Erythroblast (primary cell): ENCODE results near the gene MYO18B.

Source experiments
- GATA1 ChIP-seq: IDR thresholded peaks from 2 replicates; pipeline ENCODE4 v1.6.1; 2011; ENCODE audit warnings: low read depth, mild to moderate bottlenecking, control low read depth, low read length, moderate library complexity
- POLR2A ChIP-seq: IDR thresholded peaks from 2 replicates; pipeline ENCODE4 v1.6.1; 2011; ENCODE audit warnings: mild to moderate bottlenecking, low read length

DNA sequence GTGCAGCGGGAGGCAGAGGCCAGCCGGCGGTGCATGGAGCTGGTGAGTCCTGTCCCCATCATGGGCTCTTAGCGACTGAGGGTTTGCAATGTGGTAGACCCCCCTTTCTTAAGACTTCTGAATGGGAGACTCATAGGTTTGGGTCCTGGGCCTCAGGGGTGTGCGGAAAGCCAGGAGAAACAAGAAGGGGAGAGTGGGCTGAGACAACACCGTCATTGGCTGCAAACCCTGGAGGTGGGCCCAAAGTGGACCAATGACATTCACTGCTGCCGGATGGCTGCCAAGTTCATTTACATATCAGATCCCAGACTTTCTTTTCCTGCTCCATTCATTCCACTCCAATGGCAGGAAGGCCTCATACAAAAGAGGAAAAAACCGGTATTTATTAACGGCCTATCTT lies 213.3 kb downstream of the MYO18B start:
- TF ChIP-seq POLR2A = no peak
- TF ChIP-seq GATA1 = no peak
